GM18909 (cell line): Measurements from ENCODE around the gene SHROOM3.

Experiments used
- ATAC-seq: cut with Tn5 transposase; IDR thresholded peaks from one replicate; pipeline ENCODE4 v1.9.1; 2021; ENCODE audit warnings: mild to moderate bottlenecking; ENCODE audit not compliant: unreplicated experiment, poor library complexity

Gene SHROOM3

DNA sequence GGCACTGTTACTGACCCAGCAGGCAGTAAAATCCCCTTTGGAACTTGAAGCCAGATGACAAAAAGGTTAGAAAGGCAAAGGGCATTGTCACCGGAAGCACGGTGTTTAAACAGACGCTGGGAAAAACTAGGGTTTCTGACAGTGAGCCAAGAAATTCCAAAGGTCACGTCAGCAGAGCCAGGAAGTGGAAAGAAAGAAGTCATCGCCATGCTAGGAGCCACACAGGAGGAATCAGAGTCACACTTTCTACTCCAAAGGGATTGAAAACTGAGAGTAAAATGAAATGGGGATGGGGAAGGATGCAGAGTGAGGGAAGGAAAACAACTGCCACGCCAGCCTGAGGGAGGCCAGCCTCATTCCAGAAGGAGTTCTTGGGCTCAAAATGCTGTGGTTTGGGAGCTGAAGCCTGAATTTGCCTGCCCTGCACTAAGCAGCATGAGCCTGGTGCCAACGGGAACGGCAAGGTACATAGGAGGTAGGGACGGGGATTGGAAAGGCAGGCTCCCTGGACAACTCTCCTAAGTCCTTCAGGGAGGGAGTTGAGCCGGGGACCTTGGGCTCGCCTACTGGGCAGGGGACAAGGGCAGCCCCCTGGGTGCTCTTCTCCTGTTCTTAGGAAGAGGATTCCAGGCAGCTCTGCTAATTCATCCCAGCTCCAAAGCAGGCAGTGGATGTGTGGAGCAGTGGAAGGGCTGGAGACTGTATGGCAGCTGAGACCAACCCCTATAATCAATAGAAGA is 396.1 kb downstream of the SHROOM3 start:
- ATAC-seq = no peak

DNA sequence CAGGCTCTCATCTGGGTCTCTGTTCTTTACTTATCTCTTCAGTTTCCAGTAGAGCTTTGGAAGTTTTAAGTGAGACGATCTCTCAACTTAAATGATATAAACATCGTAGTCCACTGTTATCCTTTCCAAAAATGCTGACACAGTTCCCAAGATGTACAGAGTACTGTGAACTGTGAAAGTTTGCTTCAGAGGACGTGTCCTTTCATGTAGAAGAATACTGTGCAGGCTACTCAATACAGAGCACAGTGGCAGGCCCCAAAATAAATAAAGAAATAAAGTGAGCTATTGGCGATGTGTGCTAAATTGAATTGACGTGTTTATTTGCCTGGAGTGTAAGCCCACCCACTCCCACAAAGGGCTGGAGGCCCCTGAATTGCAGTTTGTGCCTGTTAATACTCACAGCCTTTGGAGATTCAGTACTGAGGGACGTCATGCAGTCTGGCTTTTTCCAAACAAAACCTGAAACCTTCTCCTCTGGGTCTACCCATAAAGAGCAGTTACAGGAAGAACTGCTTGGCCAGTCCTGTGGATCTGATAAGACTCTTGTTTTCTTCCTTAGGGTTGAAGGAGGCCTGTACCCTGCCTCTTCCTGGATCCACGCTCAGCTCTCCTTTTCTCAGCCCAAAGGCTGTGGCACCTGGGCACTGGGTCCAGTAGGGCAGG is 396.8 kb downstream of the SHROOM3 start:
- ATAC-seq = no peak
